GM19193 (cell line): ENCODE measurements around the gene NAA25.

ENCODE experiments used
- POLR2A ChIP-seq: IDR thresholded peaks from 4 replicates; pipeline ENCODE4 v1.6.1; 2011; ENCODE audit not compliant: insufficient read depth, insufficient read length; ENCODE audit errors: extremely low read depth

NAA25 gene

GRCh38 chr12:112125250-112125999 is 16.8 kb upstream of the NAA25 start, which contains the start of gene TRAFD1:
TRAFD1 (plus strand) TSS chr12:112125560; CDS start chr12:112130523, 4,963 bp downstream.
- peak; percentile 99 for TF ChIP-seq POLR2A

- TF ChIP-seq POLR2A = no peak
Measured at GRCh38 chr12:112124918-112125249, 16.3 kb upstream of the NAA25 start.

GRCh38 chr12:112122823-112123690 is 14.5 kb upstream of the NAA25 start:
- TF ChIP-seq POLR2A = no peak

GRCh38 chr12:112121780-112122565 is 13.4 kb upstream of the NAA25 start:
- no peak for TF ChIP-seq POLR2A

- no peak for TF ChIP-seq POLR2A
Measured at GRCh38 chr12:112117685-112118084, 9.1 kb upstream of the NAA25 start.

GRCh38 chr12:112116232-112117060 is 7.9 kb upstream of the NAA25 start:
- TF ChIP-seq POLR2A = peak; percentile 56

- TF ChIP-seq POLR2A = no peak
Measured at GRCh38 chr12:112115259-112116045, 6.9 kb upstream of the NAA25 start.

- no peak for TF ChIP-seq POLR2A
Measured at GRCh38 chr12:112112409-112113133, 4.0 kb upstream of the NAA25 start.

GRCh38 chr12:112111931-112112330 is 3.3 kb upstream of the NAA25 start:
- no peak for TF ChIP-seq POLR2A

- TF ChIP-seq POLR2A = no peak
Measured at GRCh38 chr12:112107306-112108201, 1.0 kb downstream of the NAA25 start.

- TF ChIP-seq POLR2A = no peak
Measured at GRCh38 chr12:112105891-112106290, 2.7 kb downstream of the NAA25 start.
